Vagina (tissue), 2 donors: Measurements from ENCODE around the gene MXD1. TPM values are rescaled to one million over a fixed set of nuclear protein-coding genes. Genes with fewer than 3 reads are reported as not detected.
A peak's percentile ranks its signal among the peaks of the same experiment; 100 is the strongest.

Experiments
- DNase-seq, 2 donors: peaks; one replicate each; pipeline ENCODE4 v3.0.0-alpha.2; 2017; ENCODE audit errors: extremely low spot score in 2 of 2
- H3K27ac ChIP-seq: fragments of 200-600 bp; sonication (generic); one replicate; pipeline ENCODE4 v1.5.1; 2019
- H3K27me3 ChIP-seq: fragments of 200-600 bp; sonication (generic); one replicate; pipeline ENCODE4 v1.5.1; 2019
- H3K36me3 ChIP-seq, 2 donors: fragments of 200-600 bp; sonication (generic); one replicate each; pipeline ENCODE4 v1.5.1; 2017 to 2019
- H3K4me1 ChIP-seq: fragments of 200-600 bp; sonication (generic); one replicate; pipeline ENCODE4 v1.5.1; 2019
- H3K4me3 ChIP-seq, 2 donors: fragments of 200-600 bp; sonication (generic); 1 replicate in 1 of 2; 2 replicates in 1 of 2; pipeline ENCODE4 v1.5.1; 2016 to 2019
- H3K9me3 ChIP-seq: fragments of 200-600 bp; sonication (generic); one replicate; pipeline ENCODE4 v1.5.1; 2019
- CTCF ChIP-seq, 3 experiments: fragments of 450-650 bp in 2 of 3; fragments of 200-600 bp in 1 of 3; sonication (generic) in 1 of 3; IDR thresholded peaks; one replicate each; pipeline ENCODE4 v1.5.1; 2017 to 2019; ENCODE audit warnings: antibody characterized with exemption in 3 of 3, mild to moderate bottlenecking in 2 of 3, moderate library complexity in 2 of 3
- POLR2A ChIP-seq, 2 donors: fragments of 450-650 bp; IDR thresholded peaks; one replicate each; pipeline ENCODE4 v1.6.1; 2017; ENCODE audit warnings: antibody characterized with exemption in 2 of 2, mild to moderate bottlenecking in 2 of 2, moderate library complexity in 2 of 2
- POLR2AphosphoS5 ChIP-seq, 2 donors: sonication (generic); formaldehyde crosslinking; IDR thresholded peaks; one replicate each; pipeline ENCODE4 v1.9.0; 2017; ENCODE audit warnings: antibody characterized with exemption in 2 of 2, mild to moderate bottlenecking in 2 of 2, low read depth in 1 of 2; ENCODE audit not compliant: insufficient read depth in 1 of 2
- intact Hi-C: fragments of 100-400 bp; cut with DNase I; formaldehyde crosslinking; loops from one replicate; pipeline ENCODE4 v1.15.1; 2023
- total RNA-seq: library from RNA; depleted of rRNA; stranded (reverse); fragments of >200 nt; gene quantifications from one replicate; pipeline ENCODE4 v1.2.3, GENCODE V29; 2016

The MXD1 gene
- total RNA-seq, 1 donor from 2014 or later = 55.2 TPM

DNA sequence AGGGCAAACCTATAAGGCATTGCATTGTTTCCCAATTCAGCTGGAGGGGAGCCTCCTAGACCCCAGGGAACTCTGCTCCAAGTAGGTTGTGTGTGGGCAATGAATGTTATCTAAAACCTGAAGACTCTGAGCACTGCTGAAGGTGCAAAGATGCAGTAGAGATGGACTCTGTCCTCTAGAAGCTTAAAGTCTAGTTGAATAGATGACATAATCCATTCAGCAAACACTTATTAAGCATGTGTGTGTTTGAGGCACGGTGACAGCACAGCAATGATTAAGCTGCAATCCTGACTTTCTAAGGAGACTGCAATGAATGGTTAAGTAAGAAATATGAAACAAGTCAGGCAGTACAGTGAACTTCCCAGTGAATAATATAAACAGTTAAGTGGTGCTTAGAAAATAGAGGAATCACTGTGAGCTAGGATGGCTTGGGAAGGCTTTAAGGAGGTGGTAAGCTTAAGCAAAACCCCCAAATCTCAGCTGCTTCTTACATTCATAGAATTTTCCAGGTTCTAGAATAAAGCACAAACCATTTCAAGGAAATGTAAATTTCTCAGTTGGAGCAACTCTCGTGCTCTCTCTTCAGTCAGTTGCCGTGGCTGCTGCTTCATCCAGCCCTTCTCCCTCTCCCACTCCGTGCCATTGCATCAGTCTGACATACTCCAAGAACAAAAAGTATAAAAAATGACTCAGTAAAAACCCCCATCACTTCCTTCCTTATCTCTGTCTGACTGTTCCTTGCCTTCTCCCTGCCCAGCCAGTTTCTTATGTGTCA is 19.1 kb downstream of the MXD1 start:
- no peak overlapping the region for H3K4me3 ChIP-seq
- intact Hi-C loops = no loop called here
- DNase-seq = no peak
- H3K4me1 ChIP-seq = no peaks in the 10 kb centered on the region
- peak overlapping the region; percentile 23 for H3K27ac ChIP-seq
- H3K27me3 ChIP-seq = no peaks in the 10 kb centered on the region
- peaks cover 0 to 39% of the 10 kb centered on the region in 2 donors for H3K36me3 ChIP-seq
- TF ChIP-seq CTCF (IDR thresholded peaks at IDR 0.05) = no peak
- no peak for TF ChIP-seq POLR2AphosphoS5 (IDR thresholded peaks at IDR 0.05; ENCODE audit: insufficient read depth in 1 of 2, low read depth in 1 of 2)
- no peak for TF ChIP-seq POLR2A (IDR thresholded peaks at IDR 0.05)
- H3K9me3 ChIP-seq = no peaks in the 10 kb centered on the region

GRCh38 chr2:69934614-69934908 is 19.7 kb downstream of the MXD1 start:
- TF ChIP-seq POLR2AphosphoS5 (IDR thresholded peaks at IDR 0.05; ENCODE audit: insufficient read depth in 1 of 2, low read depth in 1 of 2) = no peak
- no peak for TF ChIP-seq POLR2A (IDR thresholded peaks at IDR 0.05)
- no peak for TF ChIP-seq CTCF (IDR thresholded peaks at IDR 0.05)
- no peaks in the 10 kb centered on the region for H3K4me1 ChIP-seq
- H3K27ac ChIP-seq = no peak overlapping the region
- intact Hi-C loops = no loop called here
- peaks cover 0 to 44% of the 10 kb centered on the region in 2 donors for H3K36me3 ChIP-seq
- no peaks in the 10 kb centered on the region for H3K9me3 ChIP-seq
- no peaks in the 10 kb centered on the region for H3K27me3 ChIP-seq
- H3K4me3 ChIP-seq = no peak overlapping the region
- DNase-seq = no peak

DNA sequence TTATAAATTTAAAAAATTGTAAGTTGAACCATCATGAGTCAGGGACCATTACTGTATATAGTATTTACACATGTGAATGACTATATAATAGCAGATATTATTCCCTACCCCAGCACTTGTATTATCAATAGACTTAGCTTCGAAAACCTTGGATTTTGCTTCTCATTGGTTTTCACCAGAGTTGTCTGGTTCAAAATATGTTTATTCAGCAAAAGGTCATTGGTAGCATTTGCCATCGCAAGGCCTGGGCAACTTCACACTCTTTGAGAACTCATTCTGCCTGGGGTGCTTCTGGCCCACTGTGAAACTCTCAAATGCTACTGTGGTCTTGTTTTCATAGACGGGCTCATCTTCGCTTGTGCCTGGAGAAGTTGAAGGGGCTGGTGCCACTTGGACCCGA is 20.1 kb downstream of the MXD1 start:
- DNase-seq = no peak
- TF ChIP-seq CTCF (IDR thresholded peaks at IDR 0.05) (no peak), POLR2A (IDR thresholded peaks at IDR 0.05) (no peak), POLR2AphosphoS5 (IDR thresholded peaks at IDR 0.05; ENCODE audit: insufficient read depth in 1 of 2, low read depth in 1 of 2) (no peak)
- Histone ChIP-seq H3K4me3 (no peak overlapping the region), H3K27me3 (no peaks in the 10 kb centered on the region), H3K27ac (no peak overlapping the region), H3K4me1 (no peaks in the 10 kb centered on the region), H3K36me3 (peaks cover 0 to 47% of the 10 kb centered on the region in 2 donors), H3K9me3 (no peaks in the 10 kb centered on the region)
- intact Hi-C loops = no loop called here

- TF ChIP-seq POLR2A (IDR thresholded peaks at IDR 0.05) = no peak
- TF ChIP-seq POLR2AphosphoS5 (IDR thresholded peaks at IDR 0.05; ENCODE audit: insufficient read depth in 1 of 2, low read depth in 1 of 2) = no peak
- TF ChIP-seq CTCF (IDR thresholded peaks at IDR 0.05) = no peak
- no peak overlapping the region for H3K4me3 ChIP-seq
- no peak overlapping the region for H3K27ac ChIP-seq
- H3K36me3 ChIP-seq = peaks cover 0 to 61% of the 10 kb centered on the region in 2 donors
- H3K9me3 ChIP-seq = no peaks in the 10 kb centered on the region
- no peaks in the 10 kb centered on the region for H3K4me1 ChIP-seq
- DNase-seq = no peak
- intact Hi-C loops = no loop called here
- no peaks in the 10 kb centered on the region for H3K27me3 ChIP-seq
Measured at GRCh38 chr2:69936906-69937305, 22.0 kb downstream of the MXD1 start.

GRCh38 chr2:69937968-69938367 is 23.1 kb downstream of the MXD1 start:
- H3K4me1 ChIP-seq = no peaks in the 10 kb centered on the region
- no peaks in the 10 kb centered on the region for H3K27me3 ChIP-seq
- TF ChIP-seq POLR2AphosphoS5 (IDR thresholded peaks at IDR 0.05; ENCODE audit: insufficient read depth in 1 of 2, low read depth in 1 of 2) (no peak), CTCF (IDR thresholded peaks at IDR 0.05) (no peak), POLR2A (IDR thresholded peaks at IDR 0.05) (no peak)
- DNase-seq = no peak
- peaks cover 0 to 66% of the 10 kb centered on the region in 2 donors for H3K36me3 ChIP-seq
- no peak overlapping the region for H3K4me3 ChIP-seq
- no peak overlapping the region for H3K27ac ChIP-seq
- intact Hi-C loops = no loop called here
- no peaks in the 10 kb centered on the region for H3K9me3 ChIP-seq
